GM12872 (cell line): ENCODE results near the gene VPS51.

Source experiments
- TF ChIP-seq, protein P1 (sequence below): IDR thresholded peaks from 3 replicates; pipeline ENCODE4 v1.5.1; 2011; ENCODE audit warnings: low read depth, mild to moderate bottlenecking, low read length, moderate library complexity; ENCODE audit not compliant: insufficient read depth

Gene VPS51

DNA sequence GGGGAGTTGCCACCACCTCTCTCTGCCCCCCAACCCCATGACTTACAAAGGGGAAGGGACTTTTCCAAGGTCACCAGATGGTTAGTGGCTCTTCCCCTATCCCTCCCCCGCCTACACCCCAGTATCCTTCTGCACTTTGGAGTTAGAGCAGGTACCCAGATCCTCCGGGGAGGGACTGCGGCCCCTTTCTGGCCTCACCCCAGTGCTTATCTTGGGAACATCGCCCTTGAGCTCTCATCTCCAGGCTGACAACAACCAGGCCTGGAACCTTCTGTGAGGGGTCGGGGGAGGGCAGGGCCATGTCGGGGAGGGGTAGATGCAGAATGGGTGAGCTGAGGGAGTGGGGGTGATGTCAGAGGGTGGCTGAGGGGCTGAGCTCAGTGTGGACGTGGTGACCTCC is 30.2 kb upstream of the VPS51 start:
- TF ChIP-seq, protein P1, sequence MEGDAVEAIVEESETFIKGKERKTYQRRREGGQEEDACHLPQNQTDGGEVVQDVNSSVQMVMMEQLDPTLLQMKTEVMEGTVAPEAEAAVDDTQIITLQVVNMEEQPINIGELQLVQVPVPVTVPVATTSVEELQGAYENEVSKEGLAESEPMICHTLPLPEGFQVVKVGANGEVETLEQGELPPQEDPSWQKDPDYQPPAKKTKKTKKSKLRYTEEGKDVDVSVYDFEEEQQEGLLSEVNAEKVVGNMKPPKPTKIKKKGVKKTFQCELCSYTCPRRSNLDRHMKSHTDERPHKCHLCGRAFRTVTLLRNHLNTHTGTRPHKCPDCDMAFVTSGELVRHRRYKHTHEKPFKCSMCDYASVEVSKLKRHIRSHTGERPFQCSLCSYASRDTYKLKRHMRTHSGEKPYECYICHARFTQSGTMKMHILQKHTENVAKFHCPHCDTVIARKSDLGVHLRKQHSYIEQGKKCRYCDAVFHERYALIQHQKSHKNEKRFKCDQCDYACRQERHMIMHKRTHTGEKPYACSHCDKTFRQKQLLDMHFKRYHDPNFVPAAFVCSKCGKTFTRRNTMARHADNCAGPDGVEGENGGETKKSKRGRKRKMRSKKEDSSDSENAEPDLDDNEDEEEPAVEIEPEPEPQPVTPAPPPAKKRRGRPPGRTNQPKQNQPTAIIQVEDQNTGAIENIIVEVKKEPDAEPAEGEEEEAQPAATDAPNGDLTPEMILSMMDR = no peak

GRCh38 chr11:65066315-65066714 is 29.7 kb upstream of the VPS51 start:
- TF ChIP-seq, protein P1 = no peak

DNA sequence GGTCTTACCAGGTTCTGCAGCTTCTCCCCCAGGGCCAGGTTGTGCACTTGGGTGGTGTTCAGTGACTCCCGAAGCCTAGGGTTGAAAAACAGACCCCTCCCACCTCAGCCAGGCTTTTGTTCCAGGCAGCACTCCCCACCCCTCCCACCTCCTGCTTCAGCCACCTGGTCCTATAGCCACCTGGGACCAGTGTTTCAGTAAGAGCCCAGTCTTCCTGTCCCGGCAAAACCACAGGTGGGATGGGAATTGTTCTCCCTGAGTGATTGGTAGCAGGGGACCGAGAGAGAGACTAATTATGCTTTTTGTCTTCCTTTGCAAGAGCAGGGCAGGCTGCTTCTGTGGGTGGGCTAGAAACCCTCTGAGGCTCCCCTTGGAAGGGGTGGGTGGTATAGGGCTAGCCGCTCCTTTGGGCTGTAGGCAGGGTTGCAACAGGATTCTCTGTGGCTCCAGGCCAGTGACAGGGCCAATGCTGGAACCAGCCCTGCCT is 29.2 kb upstream of the VPS51 start:
- TF ChIP-seq, protein P1 = no peak

GRCh38 chr11:65067446-65067845 is 28.6 kb upstream of the VPS51 start:
- TF ChIP-seq, protein P1 = no peak

DNA sequence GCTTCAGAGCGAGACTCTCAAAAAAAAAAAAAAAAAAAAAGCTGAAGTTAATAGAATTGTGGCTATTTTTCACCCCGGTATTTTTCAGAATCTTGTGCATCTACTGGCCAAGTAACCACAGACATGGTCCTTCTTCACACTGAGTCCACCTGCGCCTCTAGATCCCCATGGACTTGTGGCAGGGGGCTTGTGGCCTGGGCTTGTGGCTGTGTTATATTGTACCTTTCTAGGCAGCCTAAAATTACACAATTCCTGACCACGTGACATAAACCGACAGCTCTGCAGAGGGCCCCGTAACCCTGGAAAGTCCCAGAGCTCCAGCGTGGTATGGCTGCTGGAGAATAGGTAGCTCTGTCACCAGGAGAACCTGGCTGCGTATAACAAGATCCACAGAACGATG is 26.8 kb upstream of the VPS51 start:
- TF ChIP-seq, protein P1 = no peak

DNA sequence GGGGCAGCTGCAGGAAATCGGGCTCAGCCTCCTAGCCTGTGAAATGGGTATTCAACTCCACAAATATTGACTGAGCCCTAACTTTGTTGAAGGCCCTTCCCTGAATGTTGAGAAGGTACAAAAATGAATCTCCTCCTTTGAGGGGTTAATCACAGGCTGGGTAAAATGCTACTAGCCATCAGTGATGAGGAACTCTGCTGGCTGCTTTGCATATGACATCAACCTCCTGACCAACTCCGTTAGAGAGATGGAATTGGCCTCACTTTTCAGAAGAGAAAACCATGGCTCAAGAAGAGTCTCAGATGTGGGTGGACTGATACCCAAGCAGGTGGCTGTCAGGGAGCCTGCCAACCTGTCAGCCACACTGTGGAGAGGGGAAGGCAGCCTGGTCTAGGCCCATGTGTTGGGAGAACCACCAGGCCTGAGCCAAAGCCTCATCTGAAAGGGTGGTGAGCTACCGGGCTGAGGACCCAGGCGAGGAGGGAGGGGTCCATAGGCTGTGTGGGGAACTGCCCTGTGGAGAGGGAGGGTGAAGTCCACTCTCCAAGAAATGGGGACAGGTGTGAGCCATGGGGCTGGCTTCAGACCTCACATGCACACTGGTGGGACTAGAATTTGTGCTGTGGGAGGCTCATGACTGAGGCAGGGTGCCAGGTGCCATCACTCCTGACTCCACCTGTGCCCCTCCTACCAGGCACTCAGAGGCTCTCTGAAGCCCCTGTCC is 23.9 kb upstream of the VPS51 start:
- TF ChIP-seq, protein P1 = no peak

- TF ChIP-seq, protein P1 = no peak
These were observed 23.4 kb upstream of the VPS51 start for GRCh38 chr11:65072631-65072966.

DNA sequence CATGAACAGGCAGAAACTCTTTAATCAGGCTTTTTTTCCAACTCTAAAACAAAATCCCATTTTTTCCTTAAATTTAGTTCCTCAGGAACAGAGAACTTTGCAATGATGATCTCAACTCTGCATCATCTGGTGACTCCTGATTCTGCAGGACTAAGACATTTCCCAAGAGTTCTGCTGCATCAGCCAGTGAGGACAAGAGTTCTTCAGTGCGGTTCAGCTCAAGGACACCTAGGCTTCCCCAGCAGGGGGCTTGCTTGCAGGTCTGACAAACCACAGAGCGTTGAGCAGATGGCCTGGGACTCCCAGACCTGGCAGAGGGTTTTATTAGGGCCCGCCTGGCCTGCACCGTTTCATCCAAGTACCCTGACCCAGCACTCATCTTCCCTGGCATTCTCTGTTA is 18.6 kb upstream of the VPS51 start:
- TF ChIP-seq, protein P1 = no peak
